GM12872 (cell line): ENCODE measurements around the gene ZMYM4.

Experiments used
- TF ChIP-seq, protein P1 (sequence below): IDR thresholded peaks from 3 replicates; pipeline ENCODE4 v1.5.1; 2011; ENCODE audit warnings: low read depth, mild to moderate bottlenecking, low read length, moderate library complexity; ENCODE audit not compliant: insufficient read depth

ZMYM4 gene

DNA sequence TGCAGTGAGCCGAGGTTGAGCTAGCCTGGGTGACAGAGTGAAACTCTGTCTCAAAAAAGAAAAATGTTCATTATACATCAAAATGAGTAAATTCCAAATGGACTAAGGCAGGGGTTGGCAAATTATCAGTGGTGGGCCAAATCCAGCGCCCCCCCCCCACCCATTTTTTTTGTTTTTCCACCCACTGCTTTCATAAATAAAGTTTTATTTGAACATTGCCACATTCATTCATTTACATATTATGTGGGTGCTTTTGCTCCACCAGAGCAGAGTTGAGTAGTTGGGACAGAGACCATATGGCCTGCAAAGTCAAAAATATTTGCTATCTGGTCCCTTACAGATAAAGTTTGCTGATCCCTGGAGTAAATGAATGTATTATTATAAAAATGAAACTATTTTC, 99.4 kb downstream of the ZMYM4 start:
- TF ChIP-seq, protein P1, sequence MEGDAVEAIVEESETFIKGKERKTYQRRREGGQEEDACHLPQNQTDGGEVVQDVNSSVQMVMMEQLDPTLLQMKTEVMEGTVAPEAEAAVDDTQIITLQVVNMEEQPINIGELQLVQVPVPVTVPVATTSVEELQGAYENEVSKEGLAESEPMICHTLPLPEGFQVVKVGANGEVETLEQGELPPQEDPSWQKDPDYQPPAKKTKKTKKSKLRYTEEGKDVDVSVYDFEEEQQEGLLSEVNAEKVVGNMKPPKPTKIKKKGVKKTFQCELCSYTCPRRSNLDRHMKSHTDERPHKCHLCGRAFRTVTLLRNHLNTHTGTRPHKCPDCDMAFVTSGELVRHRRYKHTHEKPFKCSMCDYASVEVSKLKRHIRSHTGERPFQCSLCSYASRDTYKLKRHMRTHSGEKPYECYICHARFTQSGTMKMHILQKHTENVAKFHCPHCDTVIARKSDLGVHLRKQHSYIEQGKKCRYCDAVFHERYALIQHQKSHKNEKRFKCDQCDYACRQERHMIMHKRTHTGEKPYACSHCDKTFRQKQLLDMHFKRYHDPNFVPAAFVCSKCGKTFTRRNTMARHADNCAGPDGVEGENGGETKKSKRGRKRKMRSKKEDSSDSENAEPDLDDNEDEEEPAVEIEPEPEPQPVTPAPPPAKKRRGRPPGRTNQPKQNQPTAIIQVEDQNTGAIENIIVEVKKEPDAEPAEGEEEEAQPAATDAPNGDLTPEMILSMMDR, result no peak

DNA sequence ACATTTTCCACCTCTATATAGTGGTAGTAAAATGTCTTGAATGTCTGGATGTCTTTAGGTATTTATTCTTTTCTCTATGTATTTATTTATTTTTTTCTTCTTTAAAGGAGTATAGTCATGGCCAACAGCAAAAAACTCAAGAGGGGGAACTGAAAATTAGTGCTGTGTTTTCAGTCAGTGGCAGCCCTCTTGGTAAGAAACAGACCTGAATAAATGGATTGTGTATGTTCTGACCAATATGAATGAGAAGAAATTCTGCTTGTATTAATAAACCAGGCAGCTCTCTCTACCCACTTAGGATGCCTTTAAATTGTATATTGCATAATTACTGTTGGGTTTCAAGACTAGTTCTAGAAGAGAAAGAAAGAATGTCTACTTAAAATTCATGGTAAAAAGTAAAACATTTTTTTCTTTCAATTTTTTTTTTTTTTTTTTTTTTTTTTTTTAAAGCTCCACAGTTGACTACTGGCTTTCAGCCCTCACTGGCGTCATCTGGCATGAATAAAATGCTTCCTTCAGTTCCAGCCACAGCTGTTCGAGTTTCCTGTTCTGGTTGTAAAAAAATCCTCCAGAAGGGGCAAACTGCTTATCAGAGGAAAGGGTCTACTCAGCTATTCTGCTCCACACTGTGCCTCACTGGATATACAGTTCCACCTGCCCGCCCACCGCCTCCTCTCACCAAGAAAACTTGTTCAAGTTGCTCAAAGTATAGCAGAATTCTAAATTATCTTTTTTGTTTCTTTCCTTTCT, 101.6 kb downstream of the ZMYM4 start:
- TF ChIP-seq, protein P1, result no peak

DNA sequence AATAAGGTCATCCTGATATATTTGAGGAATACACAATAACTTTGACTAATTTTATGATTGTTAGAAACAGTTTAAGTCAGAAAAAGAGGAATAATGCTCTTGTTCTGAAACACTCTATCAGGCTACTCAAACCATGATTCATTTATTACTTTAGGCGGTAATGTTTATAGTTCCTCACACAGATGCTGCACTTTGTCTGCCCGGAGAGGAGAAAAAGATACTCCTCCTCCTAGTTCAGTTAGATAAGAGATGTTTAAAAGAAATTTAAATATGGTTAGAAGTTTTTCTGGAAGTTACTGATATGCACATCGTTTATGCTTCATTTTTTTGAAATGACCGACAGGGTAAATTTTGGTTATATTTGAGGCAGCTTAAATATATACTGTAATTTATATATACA, 103.0 kb downstream of the ZMYM4 start:
- TF ChIP-seq, protein P1, result no peak

DNA sequence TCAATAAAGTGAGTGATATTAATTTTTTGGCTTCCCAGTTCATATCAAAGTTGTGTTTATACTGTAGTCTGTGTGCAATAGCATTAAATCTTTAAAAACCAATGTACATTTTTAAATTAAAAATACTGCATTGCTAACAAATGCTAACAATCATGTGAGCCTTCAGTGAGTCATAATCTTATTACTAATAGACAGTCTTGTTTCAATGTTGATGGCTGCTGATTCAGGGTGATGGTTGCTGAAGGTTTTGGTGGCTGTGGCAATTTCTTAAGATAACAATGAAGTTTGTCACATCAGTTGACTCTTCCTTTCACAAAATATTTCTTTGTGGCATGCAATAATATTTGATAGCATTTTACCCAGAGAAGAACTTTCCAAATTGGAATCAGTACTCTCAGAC, 109.0 kb downstream of the ZMYM4 start:
- TF ChIP-seq, protein P1, result no peak

DNA sequence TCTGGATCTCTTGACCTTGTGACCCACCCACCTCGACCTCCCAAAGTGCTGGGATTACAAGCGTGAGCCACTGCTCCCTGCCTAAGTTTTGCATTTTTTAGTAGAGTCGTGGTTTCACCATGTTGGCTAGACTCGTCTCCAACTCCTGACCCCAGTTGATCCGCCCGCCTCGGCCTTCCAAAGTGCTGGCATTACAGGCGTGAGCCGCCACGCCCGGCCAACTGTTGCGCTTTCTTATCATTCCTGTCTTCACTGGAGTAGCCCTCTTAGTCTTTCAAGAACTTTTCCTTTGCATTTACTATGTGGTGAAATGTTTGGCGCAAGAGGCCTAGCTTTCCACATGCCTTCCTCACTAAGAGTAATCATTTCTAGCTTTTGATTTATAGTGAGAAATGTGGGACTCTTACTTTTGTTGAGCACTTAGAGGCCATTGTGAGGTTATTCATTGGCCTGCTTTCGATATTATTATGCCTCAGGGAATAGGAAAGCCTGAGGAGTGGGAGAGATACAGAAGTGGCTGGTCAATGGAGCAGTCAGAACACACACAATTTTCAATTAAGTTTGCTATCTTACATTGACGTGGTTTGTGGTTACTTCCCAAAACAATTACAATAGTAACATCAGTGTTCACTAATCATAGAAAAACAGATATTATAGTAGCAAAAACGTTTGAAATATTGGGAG, 111.0 kb downstream of the ZMYM4 start:
- TF ChIP-seq, protein P1, result no peak

DNA sequence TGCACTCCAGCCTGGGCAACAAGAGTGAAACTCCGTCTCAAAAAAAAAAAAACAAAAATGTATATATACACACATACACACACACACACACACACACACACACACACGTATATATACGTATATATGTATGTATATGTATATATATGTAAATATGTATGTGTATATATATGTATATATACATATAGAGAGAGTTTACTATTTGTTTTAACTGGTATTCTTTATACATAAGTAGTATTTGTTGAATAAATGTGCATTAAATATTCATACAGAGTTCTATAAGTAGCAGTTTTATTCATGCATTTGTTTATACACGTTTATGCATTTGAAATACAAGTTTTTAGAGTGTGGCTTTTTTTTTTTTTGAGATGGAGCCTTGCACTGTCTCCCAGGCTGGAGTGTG, 113.6 kb downstream of the ZMYM4 start:
- TF ChIP-seq, protein P1, result no peak

DNA sequence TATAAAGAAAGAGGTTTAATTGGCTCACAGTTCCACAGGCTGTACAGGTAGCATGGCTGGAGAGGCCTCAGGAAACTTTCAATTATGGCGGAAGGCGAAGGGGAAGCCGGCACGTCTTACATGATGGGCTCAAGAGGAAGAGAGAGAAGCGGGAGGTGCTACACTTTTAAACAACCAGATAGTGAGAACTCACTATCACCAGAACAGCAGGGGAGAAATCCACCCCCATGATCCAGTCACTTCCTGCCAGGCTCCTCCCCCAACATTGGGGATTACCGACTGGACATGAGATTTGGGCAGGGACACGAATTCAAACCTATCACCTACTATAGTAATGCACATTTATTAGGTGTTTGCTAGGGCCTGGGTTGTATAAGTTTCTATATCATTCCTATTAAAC, 117.8 kb downstream of the ZMYM4 start:
- TF ChIP-seq, protein P1, result no peak
